NB4 (cell line): ENCODE data around the gene CPNE5.
"Not testable (repeated sequence)": the region's sequence is repeated elsewhere in the genome, so short reads cannot be mapped to it uniquely, and the experiment has no call there.

Experiments
- DNase-seq: peaks from one replicate; pipeline ENCODE4 v3.0.0; 2010; ENCODE audit warnings: low read depth
- H3K4me3 ChIP-seq: one replicate; pipeline ENCODE4 v1.5.1; 2011; ENCODE audit warnings: mild to moderate bottlenecking, low read depth, low read length, moderate library complexity
- CTCF ChIP-seq: IDR thresholded peaks from one replicate; pipeline ENCODE4 v1.5.1; 2012; ENCODE audit warnings: low read depth, low read length
- MAX ChIP-seq: IDR thresholded peaks from 2 replicates; pipeline ENCODE4 v1.6.1; 2011; ENCODE audit warnings: low read depth, low read length
- MYC ChIP-seq: IDR thresholded peaks from 2 replicates; pipeline ENCODE4 v1.6.1; 2011; ENCODE audit warnings: low read depth, low read length
- POLR2A ChIP-seq: IDR thresholded peaks from 2 replicates; pipeline ENCODE4 v1.6.1; 2011; ENCODE audit warnings: mild to moderate bottlenecking; ENCODE audit not compliant: insufficient read length; ENCODE audit errors: extremely low read depth

Gene CPNE5

GRCh38 chr6:36817176-36817817, 21.9 kb downstream of the CPNE5 start:
- TF ChIP-seq CTCF: no peak
- no peak for TF ChIP-seq MAX

GRCh38 chr6:36815962-36816735, 23.1 kb downstream of the CPNE5 start:
- no peak overlapping the region for H3K4me3 ChIP-seq
- TF ChIP-seq POLR2A: no peak
- no peak for TF ChIP-seq MYC
- no peak for TF ChIP-seq MAX
- TF ChIP-seq CTCF: no peak
- no peak for DNase-seq

More at GRCh38 chr6:36817176-36817817, 21.9 kb downstream of the CPNE5 start:
- no peak overlapping the region for H3K4me3 ChIP-seq
- DNase-seq: no peak

GRCh38 chr6:36814249-36814648, 25.0 kb downstream of the CPNE5 start:
- DNase-seq: no peak
- TF ChIP-seq MAX (no peak), MYC (no peak), CTCF (no peak), POLR2A (no peak)
- H3K4me3 ChIP-seq: no peak overlapping the region

GRCh38 chr6:36813526-36813925, 25.7 kb downstream of the CPNE5 start:
- H3K4me3 ChIP-seq: no peak overlapping the region
- DNase-seq: no peak
- TF ChIP-seq MYC (no peak), MAX (no peak), POLR2A (no peak), CTCF (no peak)

GRCh38 chr6:36813047-36813446, 26.2 kb downstream of the CPNE5 start:
- not testable (repeated sequence) for DNase-seq

GRCh38 chr6:36809941-36810803, 29.1 kb downstream of the CPNE5 start:
- no peak for DNase-seq
- no peak overlapping the region for H3K4me3 ChIP-seq
- TF ChIP-seq MYC (no peak), POLR2A (no peak), CTCF (no peak), MAX (no peak)

More at GRCh38 chr6:36813047-36813446, 26.2 kb downstream of the CPNE5 start:
- not testable (repeated sequence) for H3K4me3 ChIP-seq
